ENCODE results near the gene SAPCD1. TPM values are rescaled to one million over a fixed set of nuclear protein-coding genes. Genes with fewer than 3 reads are reported as not detected.

Gene SAPCD1
- total RNA-seq, 1 experiment from 2014 or later = 13.7 TPM

DNA sequence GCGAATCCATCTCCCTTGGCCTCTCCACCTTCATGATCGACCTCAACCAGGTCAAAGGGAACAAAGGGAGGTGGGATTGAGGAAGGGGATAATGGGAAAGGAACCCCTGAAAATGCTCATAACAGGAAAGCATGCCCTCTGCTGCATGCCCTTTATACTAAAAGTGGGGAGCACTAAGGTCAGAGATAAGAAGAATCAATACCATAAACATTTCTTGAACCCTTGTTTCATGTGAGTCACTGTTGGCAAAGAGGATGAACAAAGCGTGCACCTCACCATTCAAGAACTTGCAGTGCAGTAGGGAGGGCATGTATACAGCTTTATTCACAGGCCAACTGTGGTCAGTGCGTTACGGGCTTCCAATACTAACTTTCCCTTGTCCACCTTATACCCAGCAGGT, 1.7 kb upstream of the SAPCD1 start:
- Mint-ChIP-seq H3K4me3 (no peak overlapping the region), H3K27ac (no peak overlapping the region), H3K36me3 (peaks cover 25% of the 10 kb centered on the region), H3K9me3 (no peaks in the 10 kb centered on the region), H3K4me1 (peaks cover 13% of the 10 kb centered on the region), H3K27me3 (ENCODE audit: low read depth) (no peaks in the 10 kb centered on the region)
- ATAC-seq (no peak), DNase-seq (ENCODE audit: low spot score) (no peak)
- CTCF ChIA-PET = interaction anchor here (1.8 kb wide), 1 partner anchor 9 kb away, joined by 8 read pairs; no protein-coding TSS in a partner anchor
- POLR2A ChIA-PET = no interaction called here
- TF ChIP-seq, protein P1, sequence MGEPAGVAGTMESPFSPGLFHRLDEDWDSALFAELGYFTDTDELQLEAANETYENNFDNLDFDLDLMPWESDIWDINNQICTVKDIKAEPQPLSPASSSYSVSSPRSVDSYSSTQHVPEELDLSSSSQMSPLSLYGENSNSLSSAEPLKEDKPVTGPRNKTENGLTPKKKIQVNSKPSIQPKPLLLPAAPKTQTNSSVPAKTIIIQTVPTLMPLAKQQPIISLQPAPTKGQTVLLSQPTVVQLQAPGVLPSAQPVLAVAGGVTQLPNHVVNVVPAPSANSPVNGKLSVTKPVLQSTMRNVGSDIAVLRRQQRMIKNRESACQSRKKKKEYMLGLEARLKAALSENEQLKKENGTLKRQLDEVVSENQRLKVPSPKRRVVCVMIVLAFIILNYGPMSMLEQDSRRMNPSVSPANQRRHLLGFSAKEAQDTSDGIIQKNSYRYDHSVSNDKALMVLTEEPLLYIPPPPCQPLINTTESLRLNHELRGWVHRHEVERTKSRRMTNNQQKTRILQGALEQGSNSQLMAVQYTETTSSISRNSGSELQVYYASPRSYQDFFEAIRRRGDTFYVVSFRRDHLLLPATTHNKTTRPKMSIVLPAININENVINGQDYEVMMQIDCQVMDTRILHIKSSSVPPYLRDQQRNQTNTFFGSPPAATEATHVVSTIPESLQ (CRISPR knock-in tag; IDR thresholded peaks at IDR 0.05) = no peak
- TF ChIP-seq ZNF121 (CRISPR knock-in tag; IDR thresholded peaks at IDR 0.05) (no peak), SP1 (CRISPR knock-in tag; conservative IDR thresholded peaks at IDR 0.05) (no peak), NFYB (CRISPR knock-in tag; conservative IDR thresholded peaks at IDR 0.05; ENCODE audit: low read depth) (no peak), MYBL2 (CRISPR knock-in tag; IDR thresholded peaks at IDR 0.05) (no peak), KAT7 (CRISPR knock-in tag; IDR thresholded peaks at IDR 0.05; ENCODE audit: borderline replicate concordance) (no peak), TEAD1 (CRISPR knock-in tag; IDR thresholded peaks at IDR 0.05) (no peak), GABPB1 (CRISPR knock-in tag; IDR thresholded peaks at IDR 0.05) (no peak), CBFB (CRISPR knock-in tag; IDR thresholded peaks at IDR 0.05; ENCODE audit: low read depth) (no peak)
- TF ChIP-seq, protein P2, sequence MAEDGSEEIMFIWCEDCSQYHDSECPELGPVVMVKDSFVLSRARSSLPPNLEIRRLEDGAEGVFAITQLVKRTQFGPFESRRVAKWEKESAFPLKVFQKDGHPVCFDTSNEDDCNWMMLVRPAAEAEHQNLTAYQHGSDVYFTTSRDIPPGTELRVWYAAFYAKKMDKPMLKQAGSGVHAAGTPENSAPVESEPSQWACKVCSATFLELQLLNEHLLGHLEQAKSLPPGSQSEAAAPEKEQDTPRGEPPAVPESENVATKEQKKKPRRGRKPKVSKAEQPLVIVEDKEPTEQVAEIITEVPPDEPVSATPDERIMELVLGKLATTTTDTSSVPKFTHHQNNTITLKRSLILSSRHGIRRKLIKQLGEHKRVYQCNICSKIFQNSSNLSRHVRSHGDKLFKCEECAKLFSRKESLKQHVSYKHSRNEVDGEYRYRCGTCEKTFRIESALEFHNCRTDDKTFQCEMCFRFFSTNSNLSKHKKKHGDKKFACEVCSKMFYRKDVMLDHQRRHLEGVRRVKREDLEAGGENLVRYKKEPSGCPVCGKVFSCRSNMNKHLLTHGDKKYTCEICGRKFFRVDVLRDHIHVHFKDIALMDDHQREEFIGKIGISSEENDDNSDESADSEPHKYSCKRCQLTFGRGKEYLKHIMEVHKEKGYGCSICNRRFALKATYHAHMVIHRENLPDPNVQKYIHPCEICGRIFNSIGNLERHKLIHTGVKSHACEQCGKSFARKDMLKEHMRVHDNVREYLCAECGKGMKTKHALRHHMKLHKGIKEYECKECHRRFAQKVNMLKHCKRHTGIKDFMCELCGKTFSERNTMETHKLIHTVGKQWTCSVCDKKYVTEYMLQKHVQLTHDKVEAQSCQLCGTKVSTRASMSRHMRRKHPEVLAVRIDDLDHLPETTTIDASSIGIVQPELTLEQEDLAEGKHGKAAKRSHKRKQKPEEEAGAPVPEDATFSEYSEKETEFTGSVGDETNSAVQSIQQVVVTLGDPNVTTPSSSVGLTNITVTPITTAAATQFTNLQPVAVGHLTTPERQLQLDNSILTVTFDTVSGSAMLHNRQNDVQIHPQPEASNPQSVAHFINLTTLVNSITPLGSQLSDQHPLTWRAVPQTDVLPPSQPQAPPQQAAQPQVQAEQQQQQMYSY (CRISPR knock-in tag; IDR thresholded peaks at IDR 0.05) = no peak
- TF ChIP-seq, protein P3, sequence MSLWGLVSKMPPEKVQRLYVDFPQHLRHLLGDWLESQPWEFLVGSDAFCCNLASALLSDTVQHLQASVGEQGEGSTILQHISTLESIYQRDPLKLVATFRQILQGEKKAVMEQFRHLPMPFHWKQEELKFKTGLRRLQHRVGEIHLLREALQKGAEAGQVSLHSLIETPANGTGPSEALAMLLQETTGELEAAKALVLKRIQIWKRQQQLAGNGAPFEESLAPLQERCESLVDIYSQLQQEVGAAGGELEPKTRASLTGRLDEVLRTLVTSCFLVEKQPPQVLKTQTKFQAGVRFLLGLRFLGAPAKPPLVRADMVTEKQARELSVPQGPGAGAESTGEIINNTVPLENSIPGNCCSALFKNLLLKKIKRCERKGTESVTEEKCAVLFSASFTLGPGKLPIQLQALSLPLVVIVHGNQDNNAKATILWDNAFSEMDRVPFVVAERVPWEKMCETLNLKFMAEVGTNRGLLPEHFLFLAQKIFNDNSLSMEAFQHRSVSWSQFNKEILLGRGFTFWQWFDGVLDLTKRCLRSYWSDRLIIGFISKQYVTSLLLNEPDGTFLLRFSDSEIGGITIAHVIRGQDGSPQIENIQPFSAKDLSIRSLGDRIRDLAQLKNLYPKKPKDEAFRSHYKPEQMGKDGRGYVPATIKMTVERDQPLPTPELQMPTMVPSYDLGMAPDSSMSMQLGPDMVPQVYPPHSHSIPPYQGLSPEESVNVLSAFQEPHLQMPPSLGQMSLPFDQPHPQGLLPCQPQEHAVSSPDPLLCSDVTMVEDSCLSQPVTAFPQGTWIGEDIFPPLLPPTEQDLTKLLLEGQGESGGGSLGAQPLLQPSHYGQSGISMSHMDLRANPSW (CRISPR knock-in tag; conservative IDR thresholded peaks at IDR 0.05; ENCODE audit: low read depth) = no peak

DNA sequence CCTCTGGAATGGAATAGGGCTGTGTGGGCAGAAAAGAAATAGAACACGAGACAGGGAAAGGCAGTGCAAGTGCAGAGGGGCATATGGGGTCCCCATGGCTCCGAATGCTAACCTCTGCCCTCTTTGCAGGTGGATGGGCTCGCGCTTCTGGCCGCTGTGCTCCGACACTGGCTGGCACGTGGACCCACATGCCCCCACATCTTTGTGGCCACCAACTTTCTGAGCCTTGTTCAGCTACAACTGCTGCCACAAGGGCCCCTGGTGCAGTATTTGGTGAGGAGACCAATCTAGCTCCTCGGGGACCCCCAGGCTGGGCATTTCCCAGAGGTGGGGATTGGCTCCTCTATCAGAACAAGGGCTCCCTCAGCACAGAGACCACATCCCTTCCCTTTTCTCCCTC, 1.1 kb upstream of the SAPCD1 start:
- CTCF ChIA-PET = interaction anchor here (1.8 kb wide), 1 partner anchor 9 kb away, joined by 8 read pairs; no protein-coding TSS in a partner anchor
- Mint-ChIP-seq H3K9me3 (no peaks in the 10 kb centered on the region), H3K4me1 (peaks cover 19% of the 10 kb centered on the region), H3K4me3 (no peak overlapping the region), H3K27me3 (ENCODE audit: low read depth) (no peaks in the 10 kb centered on the region), H3K36me3 (peaks cover 25% of the 10 kb centered on the region), H3K27ac (no peak overlapping the region)
- ATAC-seq = no peak
- TF ChIP-seq, protein P1 (CRISPR knock-in tag; IDR thresholded peaks at IDR 0.05) = no peak
- DNase-seq (ENCODE audit: low spot score) = no peak
- POLR2A ChIA-PET = no interaction called here
